GM18502 (cell line): ENCODE measurements around the gene FOXO3.
"Not testable (repeated sequence)": the region's sequence is repeated elsewhere in the genome, so short reads cannot be mapped to it uniquely, and the experiment has no call there.

Source experiments
- ATAC-seq: cut with Tn5 transposase; IDR thresholded peaks from one replicate; pipeline ENCODE4 v1.9.1; 2021; ENCODE audit warnings: mild to moderate bottlenecking; ENCODE audit not compliant: unreplicated experiment, poor library complexity

FOXO3 gene

DNA sequence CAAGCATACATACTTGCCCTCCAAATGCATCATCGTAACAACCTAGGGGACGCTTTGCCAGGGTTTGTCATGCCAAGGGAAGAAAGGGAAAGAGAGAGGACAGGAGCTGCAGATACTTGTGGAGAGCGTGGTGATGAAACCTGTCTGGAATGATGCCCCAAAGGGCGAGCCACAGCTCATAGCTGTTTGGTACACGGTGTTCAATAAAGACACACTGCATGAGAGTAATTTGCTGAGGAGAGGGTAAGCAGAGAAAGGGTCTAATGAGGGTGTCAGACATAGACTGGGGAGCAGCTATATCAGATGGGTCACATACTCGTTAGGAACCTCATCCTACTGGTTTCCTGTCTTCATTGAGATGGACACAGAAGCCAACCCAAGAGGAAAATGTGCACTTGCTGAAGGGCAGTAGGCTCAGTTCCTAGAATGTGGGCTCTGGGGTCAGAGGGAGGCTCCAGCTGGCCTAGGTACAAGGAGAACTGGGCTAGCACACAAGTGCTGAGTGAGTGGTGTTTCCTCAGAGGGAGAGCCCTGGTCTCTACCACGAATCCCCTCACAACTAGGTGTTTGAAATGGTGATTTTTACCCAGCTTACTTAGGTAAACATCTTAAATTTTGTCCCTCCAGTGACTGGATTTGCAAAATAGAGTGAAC, 5.2 kb upstream of the FOXO3 start:
- ATAC-seq = no peak

DNA sequence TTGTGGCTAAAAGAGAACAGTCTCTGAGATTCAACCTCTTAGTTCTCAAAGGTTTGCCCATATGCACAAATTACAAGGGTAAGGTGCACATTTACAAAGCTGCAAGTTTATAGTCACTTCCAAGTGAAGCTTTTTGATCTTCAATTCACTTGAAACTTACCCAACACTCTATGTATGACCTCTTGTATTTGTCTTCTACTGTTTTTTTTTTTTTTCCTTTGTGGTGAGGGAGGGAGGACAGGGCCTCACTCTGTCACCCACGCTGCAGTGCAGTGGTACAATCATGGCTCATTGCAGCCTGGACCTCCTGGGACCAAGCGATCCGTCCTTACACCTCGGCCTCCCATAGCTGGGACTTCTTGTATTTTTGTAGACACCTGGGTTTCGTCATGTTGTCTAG, 4.5 kb upstream of the FOXO3 start:
- ATAC-seq = no peak

DNA sequence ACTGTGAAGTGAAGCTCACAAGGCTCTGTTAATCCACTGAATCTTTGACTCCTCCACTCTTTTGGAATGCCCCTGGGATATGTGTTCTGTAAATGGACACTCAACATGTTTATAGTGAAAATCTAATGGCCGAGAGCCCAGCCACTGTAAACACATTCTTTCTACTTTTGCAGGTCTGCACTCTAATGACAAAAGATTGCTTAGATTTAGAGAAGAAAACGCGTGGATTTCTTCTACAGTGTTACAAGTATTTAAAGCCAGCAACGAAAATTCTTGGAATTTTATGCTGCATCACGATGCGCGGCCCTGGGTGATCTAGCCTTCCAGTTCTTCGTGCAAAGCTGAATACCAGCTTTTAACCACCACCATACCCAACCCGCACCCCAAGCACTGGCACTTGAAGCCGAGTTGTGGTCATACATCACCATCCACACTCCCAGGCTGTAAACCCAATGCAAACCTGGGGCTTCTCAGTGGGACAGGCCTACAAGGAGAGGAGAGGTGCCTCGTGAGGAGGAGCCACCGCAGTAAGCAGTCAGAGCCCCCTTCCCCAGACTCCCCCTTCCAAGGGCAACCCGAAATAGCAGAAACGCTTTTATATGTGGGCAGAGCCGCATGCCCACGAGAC, 3.7 kb upstream of the FOXO3 start:
- ATAC-seq = no peak

DNA sequence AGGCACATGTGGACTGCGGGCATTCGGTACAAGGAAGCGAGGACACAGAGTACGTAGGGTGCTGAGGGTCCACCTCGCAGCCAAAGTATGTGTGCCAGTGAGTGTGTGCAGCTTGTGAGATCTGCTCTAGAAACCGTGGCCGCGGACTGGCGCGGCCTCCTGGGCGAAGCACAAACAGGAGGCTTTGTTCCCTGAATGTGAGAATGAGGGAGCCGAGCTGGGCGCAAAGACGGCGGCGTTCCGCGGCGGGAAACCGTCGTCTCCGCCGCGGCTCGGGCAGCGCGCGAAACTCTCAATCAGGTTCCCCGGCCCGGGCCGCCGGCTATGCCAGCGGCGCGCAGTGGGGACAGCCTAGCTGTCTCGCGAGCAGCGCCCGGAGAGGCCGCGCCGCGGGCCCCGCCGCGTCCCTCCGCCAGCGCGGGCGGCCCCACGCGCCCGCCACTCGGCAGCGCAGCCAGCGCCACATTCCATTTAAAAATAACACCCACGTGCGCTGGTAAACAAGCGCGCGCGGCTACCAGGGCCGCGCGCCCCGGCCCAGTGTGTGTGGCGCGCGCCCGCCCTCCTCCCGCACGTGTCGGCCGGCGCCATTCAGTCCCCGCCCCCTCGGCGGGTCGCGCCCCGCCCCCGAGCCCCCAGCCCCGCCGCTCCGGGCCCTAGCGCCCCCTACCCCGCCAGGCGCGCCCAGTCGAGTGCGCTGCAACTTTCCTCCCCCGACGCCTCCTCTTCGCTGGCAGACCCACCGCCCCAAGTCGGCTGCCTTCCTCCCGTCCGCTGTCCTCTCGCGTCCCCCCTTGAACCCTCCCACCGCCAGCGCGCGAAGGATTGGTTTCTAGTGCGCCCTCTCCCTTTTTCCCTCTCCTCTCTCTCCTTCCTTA, 3.0 kb upstream of the FOXO3 start:
- no peak for ATAC-seq

DNA sequence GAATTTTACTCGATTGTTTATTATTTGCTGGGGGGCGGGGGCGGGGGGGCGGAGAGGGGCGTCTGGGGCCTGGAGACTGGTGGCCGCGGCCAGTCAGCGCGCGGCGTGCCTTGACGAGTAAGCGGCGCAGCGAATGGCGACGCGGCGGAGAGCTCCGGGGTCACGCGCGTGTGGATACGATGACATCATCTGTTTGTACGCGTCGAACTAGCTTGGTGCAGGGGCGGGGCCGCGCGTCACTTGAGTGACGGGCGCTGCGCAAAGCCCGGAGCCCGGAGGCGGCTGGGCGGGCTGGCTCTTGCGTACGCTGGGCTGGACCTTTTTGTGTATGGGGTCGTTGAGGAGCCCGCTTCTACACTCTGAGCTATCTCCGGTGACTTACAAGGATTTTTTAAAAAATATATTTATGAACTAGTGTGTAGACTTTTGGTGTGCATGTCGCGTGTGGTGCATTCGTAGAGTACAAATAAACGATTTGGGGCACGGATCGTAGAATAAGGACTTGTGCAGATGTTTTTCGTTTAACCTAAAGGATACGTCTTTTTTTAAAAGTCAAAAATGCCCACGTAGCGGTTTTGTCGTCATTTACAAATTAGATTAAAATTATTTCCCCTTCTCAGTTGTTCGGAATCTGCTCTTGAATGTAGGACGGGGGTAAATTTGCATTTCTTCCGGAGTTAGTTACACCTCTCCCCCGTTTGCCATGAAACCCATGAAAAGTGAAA, 2.2 kb upstream of the FOXO3 start:
- peak; percentile 61 for ATAC-seq

DNA sequence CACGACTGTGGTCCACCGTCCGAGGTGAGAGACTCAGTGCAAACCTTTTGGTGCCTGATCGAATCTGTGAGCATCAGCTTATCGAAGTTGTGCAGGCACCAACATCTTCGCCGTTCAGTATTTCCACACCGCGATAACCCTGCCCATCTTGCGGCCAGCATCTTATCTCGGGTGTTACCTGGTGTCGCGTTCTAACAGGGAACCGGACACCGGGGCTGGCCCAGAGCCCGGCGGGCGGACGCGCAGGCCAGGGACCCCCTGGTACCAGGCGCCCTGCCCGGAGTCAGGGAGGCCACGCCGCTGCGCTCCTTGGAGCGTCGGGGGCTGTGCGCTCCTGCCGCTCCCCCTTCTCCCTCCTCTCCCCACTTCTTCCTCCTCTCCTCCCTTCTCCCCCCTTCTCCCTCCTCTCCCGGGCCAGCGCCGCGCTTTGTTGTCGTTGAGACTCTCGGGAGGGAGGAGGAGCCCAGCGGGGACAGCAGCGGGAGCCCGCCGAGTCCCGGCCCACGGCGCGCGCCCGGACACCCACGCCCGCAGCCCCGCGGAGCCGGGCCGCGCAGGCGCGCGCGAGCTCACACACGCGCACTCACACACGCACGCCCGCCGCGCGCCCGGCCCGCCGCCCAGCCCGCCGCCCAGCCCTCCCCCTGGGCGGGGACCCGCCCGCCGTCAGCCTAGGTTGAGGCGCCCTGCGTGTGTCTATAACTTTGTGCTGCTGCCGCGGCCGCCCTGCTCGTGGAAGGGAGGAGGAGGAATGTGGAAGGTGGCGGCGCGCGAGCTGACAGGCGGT, 1.4 kb upstream of the FOXO3 start:
- peak; percentile 41 for ATAC-seq

DNA sequence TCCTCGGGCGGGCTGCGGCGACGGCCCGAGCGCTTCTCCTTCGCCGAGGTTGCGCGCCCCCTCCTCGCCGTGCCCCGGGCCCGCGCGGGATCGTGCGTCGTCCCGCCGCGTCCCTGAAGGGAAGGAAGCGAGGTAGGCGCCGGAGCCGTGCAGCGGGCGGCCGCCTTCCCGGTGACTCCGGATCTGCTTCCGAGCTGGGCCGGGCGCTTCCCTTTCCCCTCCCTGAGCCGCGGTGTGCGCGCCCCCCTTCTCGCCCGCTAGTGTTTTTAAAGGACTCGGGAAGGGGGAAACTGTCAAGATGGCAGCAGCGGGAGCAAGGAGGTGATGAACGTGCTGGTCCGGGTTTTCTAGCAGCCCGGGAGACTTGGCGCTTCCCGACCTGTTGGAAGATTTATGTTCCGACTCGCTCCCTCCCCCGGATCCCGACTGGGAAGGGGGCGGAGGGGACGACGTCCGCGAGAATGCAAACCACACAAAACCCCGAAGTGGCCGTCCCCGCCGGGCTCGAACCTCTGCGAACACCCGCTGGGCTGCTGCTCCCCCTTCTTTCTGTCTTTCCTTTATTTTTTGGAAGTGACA, 744 bp upstream of the FOXO3 start:
- peak; percentile 6 for ATAC-seq

DNA sequence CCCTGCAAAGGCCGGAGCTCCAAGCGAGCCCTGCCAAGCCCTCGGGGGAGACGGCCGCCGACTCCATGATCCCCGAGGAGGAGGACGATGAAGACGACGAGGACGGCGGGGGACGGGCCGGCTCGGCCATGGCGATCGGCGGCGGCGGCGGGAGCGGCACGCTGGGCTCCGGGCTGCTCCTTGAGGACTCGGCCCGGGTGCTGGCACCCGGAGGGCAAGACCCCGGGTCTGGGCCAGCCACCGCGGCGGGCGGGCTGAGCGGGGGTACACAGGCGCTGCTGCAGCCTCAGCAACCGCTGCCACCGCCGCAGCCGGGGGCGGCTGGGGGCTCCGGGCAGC, 561 bp downstream of the FOXO3 start:
- ATAC-seq = not testable (repeated sequence)

DNA sequence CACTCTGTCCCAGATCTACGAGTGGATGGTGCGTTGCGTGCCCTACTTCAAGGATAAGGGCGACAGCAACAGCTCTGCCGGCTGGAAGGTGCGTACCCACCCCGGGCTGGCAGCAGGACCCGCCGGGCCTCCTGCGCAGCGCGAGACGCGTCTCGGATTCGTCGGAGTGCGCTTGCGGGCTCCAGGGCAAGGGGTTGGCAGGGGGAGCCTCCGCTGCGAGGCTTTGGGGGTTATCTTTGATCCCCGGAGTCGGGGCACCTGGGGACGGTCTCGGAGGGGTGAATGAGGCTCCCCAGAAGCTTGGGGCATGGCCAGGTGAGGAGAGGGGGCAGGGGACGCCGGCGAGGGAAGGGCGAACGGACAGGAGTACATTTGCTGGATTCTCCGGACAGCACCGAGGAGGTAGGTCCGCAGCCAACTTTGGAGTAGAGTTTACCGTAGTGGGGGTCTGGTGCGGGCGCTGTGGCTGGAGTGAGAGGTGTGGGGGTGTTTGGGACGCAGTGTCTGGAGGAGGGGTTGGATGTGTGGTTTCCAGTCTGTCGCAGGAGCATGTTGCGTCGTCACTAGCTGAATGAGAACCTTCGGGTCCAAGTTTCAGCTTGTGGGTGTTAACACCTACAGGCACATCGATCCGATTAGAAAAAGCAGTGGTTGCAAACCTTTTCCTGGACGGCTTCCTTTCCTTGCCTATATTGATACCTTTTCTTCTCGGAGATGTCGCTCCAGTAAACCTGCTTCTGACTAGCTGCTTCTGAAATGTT, 1.2 kb downstream of the FOXO3 start:
- ATAC-seq = no peak

DNA sequence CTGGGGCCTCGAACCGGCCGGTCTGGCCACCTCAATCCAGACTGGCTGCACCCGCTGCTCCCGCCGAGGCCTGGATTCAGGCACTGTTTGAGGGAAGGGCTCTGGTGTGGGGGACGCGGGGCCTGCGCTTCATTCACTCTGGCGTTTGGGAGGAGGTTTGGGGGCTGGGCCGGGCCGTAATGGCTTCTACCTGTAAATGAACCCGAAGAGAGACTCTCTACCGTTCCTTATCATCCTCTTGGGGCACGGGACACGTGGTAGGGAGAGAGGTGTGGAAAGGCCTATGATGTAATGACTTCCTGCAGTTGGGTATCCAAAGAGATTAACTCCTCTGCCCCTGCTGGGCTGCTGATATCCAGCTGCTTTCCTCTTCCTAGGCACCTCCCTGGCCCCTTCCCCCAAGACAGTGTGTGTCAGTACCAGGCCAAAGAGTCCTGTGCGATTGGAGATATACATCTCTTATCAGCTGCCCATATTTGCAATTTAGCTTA, 1.8 kb downstream of the FOXO3 start:
- ATAC-seq = no peak

DNA sequence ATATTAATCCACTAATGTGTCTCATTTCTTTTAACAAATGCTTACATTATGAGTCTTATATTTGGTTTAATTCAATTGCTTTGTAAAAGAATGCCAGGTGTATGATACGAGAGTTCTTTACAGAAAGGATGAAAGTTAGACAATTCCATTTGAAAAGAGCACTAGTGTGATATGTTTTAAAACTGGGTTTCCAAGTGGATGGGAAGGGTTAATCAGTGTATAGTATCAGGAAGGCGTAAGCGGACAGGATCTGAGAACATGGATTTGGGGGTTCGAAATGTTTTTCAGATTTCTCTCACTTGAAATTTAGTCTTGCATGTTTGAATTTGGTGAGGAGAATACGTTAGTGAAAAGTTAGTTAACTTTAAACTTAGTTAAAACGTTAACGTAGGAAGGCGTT, 2.6 kb downstream of the FOXO3 start:
- no peak for ATAC-seq

DNA sequence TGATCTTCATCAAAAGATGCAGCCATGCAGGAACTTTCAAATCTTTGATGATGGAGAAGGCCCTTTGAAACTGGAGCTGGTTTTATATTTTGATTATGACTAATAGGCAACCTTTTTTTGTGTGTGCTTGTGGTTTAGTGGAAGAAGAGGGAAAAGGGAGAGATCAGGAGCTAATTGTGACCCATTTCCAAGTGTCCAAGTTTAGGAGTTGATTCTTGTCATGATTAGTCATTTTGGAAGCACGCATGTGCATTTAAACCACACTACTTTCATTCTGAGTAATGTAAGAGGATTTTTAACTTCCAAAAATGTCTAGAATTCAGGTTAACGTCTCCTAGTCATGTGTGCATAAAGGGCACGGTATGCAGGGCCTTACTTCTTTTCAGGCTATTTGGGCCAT, 3.5 kb downstream of the FOXO3 start:
- ATAC-seq = no peak

DNA sequence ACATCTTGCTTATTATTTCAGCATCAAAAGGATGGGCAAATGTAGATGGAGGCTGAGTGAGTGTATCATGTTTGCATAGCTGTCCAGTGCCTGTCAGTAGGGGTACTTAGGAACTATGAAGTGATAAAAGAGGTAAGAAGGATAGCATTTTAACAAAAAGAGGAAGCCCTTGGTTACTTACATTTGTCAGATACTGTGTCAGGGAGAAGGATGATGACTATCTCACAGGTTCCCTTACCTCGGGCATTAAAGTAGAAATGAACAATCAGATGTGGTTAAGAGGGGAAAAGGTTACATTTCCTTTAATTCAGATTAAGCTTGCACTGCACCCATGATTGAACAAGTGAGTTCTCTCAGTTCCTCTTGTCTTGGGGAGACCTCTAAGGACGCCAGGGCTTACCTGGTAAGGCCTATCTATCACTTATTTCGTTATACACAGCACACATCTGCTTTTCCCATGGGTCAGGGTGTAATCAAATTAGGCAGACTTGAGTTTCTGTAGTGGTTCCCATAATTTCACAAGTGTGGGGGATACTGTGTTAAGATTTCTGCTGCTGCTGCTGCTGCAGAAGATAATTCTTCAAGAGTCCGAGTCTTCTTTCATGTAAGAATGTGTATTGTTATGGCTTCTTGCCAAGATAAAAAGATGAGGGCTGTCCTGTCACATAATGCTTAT, 4.5 kb downstream of the FOXO3 start:
- peak; percentile 65 for ATAC-seq

DNA sequence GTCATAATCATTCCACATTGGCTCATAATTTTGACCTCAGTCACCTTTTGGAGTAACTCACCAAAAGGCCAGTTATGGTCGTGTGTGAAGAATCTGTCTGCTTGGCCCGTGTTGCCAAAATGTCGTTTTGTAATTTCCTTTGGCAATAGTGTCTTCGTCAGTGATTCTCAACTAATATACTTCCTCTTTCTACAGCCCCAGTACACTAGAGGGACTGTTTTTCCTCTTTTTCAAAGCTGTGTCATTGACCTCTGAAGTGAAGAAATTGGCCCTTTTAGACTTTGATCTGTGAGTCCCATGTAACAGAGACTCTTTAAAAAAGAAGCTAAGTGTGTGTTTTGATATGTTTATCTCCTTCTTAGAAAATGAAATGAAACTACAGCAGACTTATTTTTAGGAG, 5.2 kb downstream of the FOXO3 start:
- no peak for ATAC-seq

DNA sequence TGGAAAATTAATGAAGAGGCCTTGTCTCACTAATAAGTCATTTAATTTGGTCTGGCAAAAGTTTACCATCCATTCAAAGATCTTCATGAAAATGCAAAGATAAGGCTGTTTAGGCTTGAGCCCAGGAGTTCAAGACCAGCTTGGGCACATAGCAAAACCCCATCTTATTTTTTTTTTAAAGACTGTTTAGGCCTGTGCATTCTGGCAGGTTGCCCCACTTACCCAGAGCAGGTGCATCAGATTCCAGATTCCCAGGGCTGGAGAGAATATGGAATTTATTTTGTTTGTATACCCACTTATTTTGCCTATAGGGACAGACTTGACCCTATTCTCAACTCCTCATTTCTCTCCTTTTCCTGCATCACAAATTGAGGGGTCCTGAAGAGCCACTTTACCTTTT, 5.7 kb downstream of the FOXO3 start:
- no peak for ATAC-seq

DNA sequence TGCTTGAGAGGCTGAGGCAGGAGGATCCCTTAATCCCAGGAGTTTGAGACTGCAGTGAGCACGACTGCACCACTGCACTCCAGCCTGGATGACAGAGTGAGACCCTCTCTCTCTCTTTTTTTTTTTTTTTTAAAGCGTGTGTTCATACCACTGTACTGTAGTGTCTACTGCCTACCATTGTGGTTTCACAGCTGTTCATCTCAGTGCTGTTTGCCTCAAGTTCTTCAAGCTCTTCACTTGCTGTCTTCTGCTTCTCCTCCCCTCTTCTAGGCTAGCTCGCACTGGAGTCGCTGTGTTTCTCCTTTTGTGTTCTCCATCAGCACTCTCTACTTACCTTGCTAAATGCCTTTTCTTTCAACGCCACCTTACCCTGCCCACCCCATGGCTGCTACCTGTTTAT, 7.4 kb downstream of the FOXO3 start:
- ATAC-seq = no peak

DNA sequence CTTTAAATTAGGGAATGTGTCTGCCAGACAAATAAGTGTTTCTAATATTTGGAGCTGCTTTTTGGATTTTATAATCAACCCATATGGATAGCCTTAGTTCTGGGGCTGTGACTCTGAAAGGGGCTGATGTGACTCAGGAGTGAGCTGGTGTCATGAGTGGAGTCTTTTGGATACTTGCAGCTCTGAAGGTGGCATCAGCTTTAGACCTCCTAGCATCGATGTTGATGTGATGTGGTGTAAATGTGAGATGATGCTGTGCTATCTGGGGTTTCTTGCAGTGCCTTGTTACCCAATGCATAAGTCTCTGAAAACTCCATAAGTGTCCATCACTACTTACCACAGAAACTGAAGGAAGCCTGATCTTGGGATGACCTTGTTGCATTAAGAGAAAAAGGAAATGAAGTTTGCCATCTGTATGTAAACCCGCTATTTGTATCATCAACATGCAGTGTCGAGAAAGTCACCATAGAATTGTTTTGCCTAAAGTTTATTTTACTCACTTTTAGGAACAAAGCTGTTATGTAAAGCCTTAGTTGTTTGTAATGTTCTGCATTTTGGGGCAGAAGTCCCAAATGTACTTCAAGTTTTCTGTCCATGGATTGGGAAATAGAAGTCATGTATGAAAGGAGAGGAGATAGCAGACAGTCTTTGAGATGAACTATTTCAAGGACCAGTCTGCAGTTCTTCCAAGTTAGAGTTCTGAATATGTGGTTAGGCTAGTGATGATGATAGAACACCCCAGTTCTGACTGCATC, 8.0 kb downstream of the FOXO3 start:
- ATAC-seq = no peak

DNA sequence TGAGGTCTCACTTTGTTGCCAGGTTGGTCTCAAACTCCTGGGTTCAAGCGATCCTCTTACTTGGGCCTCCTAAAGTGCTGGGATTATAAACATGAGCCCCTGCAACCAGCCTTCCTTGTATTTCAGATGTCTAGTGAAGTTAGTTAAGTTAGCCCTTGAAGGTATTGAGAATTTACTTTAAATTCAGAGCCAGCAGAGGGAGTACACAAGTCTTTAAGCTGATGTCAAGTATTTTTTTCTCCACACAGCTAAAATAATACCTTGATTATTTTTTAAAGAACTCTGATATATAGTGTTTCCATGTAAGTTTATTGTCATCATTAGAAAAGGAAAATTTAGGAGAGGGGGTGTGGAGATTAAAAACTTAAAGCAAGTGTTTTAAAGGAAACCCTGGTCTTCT, 9.8 kb downstream of the FOXO3 start:
- ATAC-seq = no peak
